GDM1 (cell line): ENCODE data around the gene MMADHC.

Experiments used
- DNase-seq: peaks from one replicate; lab custom pipeline; 2025; lab: John Stamatoyannopoulos, UW

The MMADHC gene

DNA sequence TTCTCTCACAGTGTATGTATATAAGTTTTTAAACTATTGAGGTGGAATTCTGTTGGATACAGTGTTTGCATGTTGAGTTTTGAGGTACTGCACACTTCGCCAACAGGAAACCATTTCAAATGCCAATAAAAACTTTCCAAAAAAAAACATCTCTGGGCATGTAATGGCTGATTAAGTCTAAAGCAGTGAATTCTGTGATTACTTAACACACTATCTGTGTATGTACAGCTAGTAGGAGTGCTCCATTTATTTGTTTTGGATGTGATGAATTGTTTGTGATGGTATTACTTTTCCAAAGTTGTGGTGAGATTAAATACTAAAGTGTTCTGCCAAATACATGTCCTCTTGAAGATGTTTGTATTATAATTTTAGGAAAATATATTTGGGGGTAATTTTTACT lies 31.1 kb downstream of the MMADHC start:
- DNase-seq: no peak

- no peak for DNase-seq
Measured at GRCh38 chr2:149552830-149553229, 34.7 kb downstream of the MMADHC start.

DNA sequence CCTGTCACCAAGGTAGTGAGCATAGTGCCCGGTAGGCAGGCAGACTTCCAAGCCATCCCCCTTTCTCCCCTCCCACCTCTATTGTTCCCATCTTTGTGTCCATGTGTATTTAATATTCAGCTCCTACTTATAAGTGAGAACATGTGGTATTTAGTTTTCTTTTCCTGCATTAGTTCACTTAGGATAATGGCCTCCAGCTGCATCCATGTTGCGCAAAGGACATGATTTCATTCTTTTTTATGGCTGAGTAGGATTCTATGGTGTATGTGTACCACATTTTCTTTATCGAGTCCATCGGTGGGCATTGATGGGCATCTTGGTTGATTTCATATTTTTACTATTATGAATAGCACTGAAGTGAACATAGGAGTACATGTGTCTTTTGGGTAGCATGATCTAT lies 35.3 kb downstream of the MMADHC start:
- no peak for DNase-seq

- DNase-seq: no peak
Measured at GRCh38 chr2:149544692-149545091, 42.9 kb downstream of the MMADHC start.

DNA sequence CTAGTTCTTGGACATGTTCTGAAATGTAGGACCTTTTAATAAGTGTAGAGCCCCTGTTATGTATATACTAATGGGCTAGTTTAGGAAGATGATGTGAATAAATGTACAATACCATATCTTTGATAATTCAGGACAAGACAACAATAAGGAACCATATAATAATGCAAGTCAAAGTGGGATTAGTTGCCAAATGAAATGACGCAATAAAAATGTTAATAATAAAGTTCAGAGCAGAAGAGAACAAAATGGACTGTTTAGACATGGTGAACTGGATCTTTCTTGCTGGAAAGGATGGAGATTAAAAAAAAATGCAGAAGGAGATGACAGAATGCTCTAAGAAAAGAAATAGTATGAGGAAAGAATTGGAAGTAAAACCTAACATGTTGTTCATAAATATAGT lies 43.7 kb downstream of the MMADHC start:
- DNase-seq: no peak

GRCh38 chr2:149540138-149540537 lies 47.4 kb downstream of the MMADHC start:
- no peak for DNase-seq

GRCh38 chr2:149538138-149538833 lies 49.3 kb downstream of the MMADHC start:
- DNase-seq: no peak

DNA sequence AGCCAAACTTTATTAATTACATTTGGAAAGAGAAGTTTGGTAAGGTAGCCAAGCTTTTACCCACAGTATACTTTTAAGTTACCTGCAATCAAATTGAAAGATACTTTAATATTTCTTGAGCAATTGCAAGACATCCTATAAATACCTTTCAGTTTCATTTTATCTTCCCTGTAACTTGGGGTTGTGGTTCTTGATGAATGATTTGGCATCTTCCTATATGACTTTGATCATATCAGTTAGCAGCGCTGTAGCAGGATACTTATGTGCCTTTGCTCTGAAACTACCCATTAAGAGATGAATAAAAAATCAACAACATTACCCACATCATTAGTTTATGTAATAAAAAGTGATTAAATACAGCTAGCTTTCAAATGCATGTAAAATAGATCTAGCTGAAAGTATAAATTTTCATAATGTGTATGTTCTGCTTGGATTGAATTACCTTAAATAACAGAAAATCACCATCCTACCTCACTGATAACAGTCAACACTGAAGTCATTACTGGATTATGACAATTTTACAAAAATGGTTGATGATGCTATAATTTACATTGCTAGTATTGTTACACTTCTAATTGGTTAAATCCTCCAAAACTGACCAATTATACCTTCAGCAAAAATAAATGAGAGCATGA lies 50.4 kb downstream of the MMADHC start:
- no peak for DNase-seq

- no peak for DNase-seq
Measured at GRCh38 chr2:149536649-149537048, 50.9 kb downstream of the MMADHC start.

- no peak for DNase-seq
Measured at GRCh38 chr2:149534674-149535073, 52.9 kb downstream of the MMADHC start.

- no peak for DNase-seq
Measured at GRCh38 chr2:149528983-149529382, 58.6 kb downstream of the MMADHC start.

- no peak for DNase-seq
Measured at GRCh38 chr2:149527998-149528755, 59.4 kb downstream of the MMADHC start.

GRCh38 chr2:149526689-149527088 lies 60.9 kb downstream of the MMADHC start:
- no peak for DNase-seq

- no peak for DNase-seq
Measured at GRCh38 chr2:149525323-149525722, 62.3 kb downstream of the MMADHC start.
